Measurements from ENCODE around the gene ACP3. TPM values are rescaled to one million over a fixed set of nuclear protein-coding genes. Genes with fewer than 3 reads are reported as not detected.

ACP3 gene
- total RNA-seq, 1 experiment from 2014 or later: 0.82 TPM

- Mint-ChIP-seq H3K9me3 (ENCODE audit: unreplicated experiment) (no peaks in the 10 kb centered on the region), H3K4me3 (ENCODE audit: unreplicated experiment) (no peak overlapping the region), H3K36me3 (ENCODE audit: insufficient read depth, unreplicated experiment) (no peaks in the 10 kb centered on the region), H3K27me3 (ENCODE audit: insufficient read depth, unreplicated experiment) (no peaks in the 10 kb centered on the region), H3K4me1 (ENCODE audit: low read depth, unreplicated experiment) (peaks cover 6% of the 10 kb centered on the region), H3K27ac (ENCODE audit: unreplicated experiment) (no peak overlapping the region)
- no peak for DNase-seq
- TF ChIP-seq, protein P1, sequence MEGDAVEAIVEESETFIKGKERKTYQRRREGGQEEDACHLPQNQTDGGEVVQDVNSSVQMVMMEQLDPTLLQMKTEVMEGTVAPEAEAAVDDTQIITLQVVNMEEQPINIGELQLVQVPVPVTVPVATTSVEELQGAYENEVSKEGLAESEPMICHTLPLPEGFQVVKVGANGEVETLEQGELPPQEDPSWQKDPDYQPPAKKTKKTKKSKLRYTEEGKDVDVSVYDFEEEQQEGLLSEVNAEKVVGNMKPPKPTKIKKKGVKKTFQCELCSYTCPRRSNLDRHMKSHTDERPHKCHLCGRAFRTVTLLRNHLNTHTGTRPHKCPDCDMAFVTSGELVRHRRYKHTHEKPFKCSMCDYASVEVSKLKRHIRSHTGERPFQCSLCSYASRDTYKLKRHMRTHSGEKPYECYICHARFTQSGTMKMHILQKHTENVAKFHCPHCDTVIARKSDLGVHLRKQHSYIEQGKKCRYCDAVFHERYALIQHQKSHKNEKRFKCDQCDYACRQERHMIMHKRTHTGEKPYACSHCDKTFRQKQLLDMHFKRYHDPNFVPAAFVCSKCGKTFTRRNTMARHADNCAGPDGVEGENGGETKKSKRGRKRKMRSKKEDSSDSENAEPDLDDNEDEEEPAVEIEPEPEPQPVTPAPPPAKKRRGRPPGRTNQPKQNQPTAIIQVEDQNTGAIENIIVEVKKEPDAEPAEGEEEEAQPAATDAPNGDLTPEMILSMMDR (IDR thresholded peaks at IDR 0.05; ENCODE audit: insufficient read depth in 1 of 2, low read depth in 1 of 2, low read length in 1 of 2, severe bottlenecking in 1 of 2, unreplicated experiment in 1 of 2): no peak
- POLR2A ChIA-PET: no interaction called here
- Histone ChIP-seq H3K9me3 (no peaks in the 10 kb centered on the region), H3K36me3 (ENCODE audit: control insufficient read depth, insufficient read depth, low read length) (no peaks in the 10 kb centered on the region), H3K4me3 (ENCODE audit: low read depth, low read length) (no peak overlapping the region), H3K4me1 (no peaks in the 10 kb centered on the region), H3K27me3 (replicated peaks; ENCODE audit: control insufficient read depth, insufficient read depth, low read length) (no peaks in the 10 kb centered on the region)
- intact Hi-C loops (cut with micrococcal nuclease; ENCODE audit: unreplicated experiment): no loop called here
- CTCF ChIA-PET: interaction anchor here (1.4 kb wide), 1 partner anchor 94 kb away, joined by 3 read pairs; no protein-coding TSS in a partner anchor
- BruUV-seq (replicated peaks): no TSS peak
Measured at GRCh38 chr3:132350814-132351213, 33.6 kb downstream of the ACP3 start.

DNA sequence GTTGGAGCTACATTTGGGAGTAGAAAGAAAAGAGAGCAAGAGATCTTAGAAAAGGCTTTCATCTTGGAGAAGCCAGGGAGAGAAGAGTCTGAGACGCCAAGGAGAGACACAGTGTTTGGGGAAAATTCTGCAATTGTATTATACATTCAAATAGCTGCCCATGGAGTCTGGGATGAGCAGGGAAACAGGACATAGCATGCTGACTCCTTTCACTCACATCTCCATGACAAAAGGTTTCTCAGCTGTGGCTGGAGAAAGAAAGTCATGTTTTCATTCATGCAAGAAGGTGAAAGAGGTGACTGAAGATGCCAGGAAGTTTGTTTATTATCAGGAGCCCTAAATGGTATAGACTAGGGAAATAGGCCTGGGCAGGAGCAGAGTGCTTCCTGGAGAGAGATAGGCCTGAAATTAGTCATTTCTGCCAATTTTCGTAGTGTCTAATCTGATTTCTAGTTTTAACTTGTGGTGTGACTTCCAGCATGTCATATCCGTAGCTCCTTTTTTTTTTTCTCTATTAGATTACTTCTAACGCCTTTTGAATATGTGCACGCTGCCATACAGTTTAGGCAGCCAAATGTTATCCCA lies 34.1 kb downstream of the ACP3 start:
- Histone ChIP-seq H3K27me3 (replicated peaks; ENCODE audit: control insufficient read depth, insufficient read depth, low read length) (no peaks in the 10 kb centered on the region), H3K9me3 (no peaks in the 10 kb centered on the region), H3K36me3 (ENCODE audit: control insufficient read depth, insufficient read depth, low read length) (no peaks in the 10 kb centered on the region), H3K4me3 (ENCODE audit: low read depth, low read length) (no peak overlapping the region), H3K4me1 (no peaks in the 10 kb centered on the region)
- DNase-seq: no peak
- no peaks in the 10 kb centered on the region for H3K27me3 Mint-ChIP-seq (ENCODE audit: insufficient read depth, unreplicated experiment)
- H3K4me1 Mint-ChIP-seq (ENCODE audit: low read depth, unreplicated experiment): peaks cover 6% of the 10 kb centered on the region
- ChIA-PET CTCF (interaction anchor here (1.4 to 2.0 kb wide), 2 partner anchors 48 to 95 kb away, joined by 3 to 5 read pairs; no protein-coding TSS in a partner anchor), POLR2A (no interaction called here)
- H3K27ac Mint-ChIP-seq (ENCODE audit: unreplicated experiment): no peak overlapping the region
- H3K9me3 Mint-ChIP-seq (ENCODE audit: unreplicated experiment): no peaks in the 10 kb centered on the region
- TF ChIP-seq, protein P1 (IDR thresholded peaks at IDR 0.05; ENCODE audit: insufficient read depth in 1 of 2, low read depth in 1 of 2, low read length in 1 of 2, severe bottlenecking in 1 of 2, unreplicated experiment in 1 of 2): no peak
- intact Hi-C loops (cut with micrococcal nuclease; ENCODE audit: unreplicated experiment): no loop called here
- no TSS peak for BruUV-seq (replicated peaks)
- H3K4me3 Mint-ChIP-seq (ENCODE audit: unreplicated experiment): no peak overlapping the region
- H3K36me3 Mint-ChIP-seq (ENCODE audit: insufficient read depth, unreplicated experiment): no peaks in the 10 kb centered on the region

DNA sequence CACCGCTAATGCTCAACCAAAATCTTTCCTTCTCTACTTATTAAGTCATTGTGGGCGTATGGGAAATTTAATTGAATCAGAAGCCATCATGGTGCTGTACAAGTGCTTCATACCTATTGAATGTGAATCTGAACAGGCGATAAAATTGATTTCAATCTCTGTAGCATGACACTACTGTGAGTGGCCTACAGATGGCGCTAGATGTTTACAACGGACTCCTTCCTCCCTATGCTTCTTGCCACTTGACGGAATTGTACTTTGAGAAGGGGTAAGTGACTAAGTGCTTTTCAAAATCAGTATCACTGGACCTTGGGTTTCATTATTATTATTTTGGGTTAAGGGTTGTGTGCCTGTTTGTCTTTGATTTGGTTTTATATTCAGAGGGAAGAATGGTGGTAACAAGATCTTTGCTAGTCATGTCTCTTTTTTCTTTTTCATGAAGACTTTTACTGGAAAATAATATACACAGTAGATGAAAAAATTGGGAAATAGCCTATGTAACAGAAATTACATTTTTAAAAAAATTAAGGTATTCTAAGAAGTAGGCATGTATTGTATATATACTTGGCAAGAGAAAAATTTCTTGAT lies 35.4 kb downstream of the ACP3 start:
- H3K36me3 Mint-ChIP-seq (ENCODE audit: insufficient read depth, unreplicated experiment): no peaks in the 10 kb centered on the region
- H3K27ac Mint-ChIP-seq (ENCODE audit: unreplicated experiment): no peak overlapping the region
- H3K4me3 ChIP-seq (ENCODE audit: low read depth, low read length): no peak overlapping the region
- H3K27me3 Mint-ChIP-seq (ENCODE audit: insufficient read depth, unreplicated experiment): no peaks in the 10 kb centered on the region
- ChIA-PET POLR2A (interaction anchor here (0.6 kb wide), 1 partner anchor 24 kb away, joined by 3 read pairs; no protein-coding TSS in a partner anchor), CTCF (interaction anchor here (1.4 to 2.0 kb wide), 2 partner anchors 47 to 96 kb away, joined by 3 to 5 read pairs; no protein-coding TSS in a partner anchor)
- TF ChIP-seq, protein P1 (IDR thresholded peaks at IDR 0.05; ENCODE audit: insufficient read depth in 1 of 2, low read depth in 1 of 2, low read length in 1 of 2, severe bottlenecking in 1 of 2, unreplicated experiment in 1 of 2): peak; percentile 80 to 86
- peaks cover 14% of the 10 kb centered on the region for H3K4me1 Mint-ChIP-seq (ENCODE audit: low read depth, unreplicated experiment)
- no peak overlapping the region for H3K4me3 Mint-ChIP-seq (ENCODE audit: unreplicated experiment)
- no TSS peak for BruUV-seq (replicated peaks)
- no peaks in the 10 kb centered on the region for H3K9me3 ChIP-seq
- intact Hi-C loops (cut with micrococcal nuclease; ENCODE audit: unreplicated experiment): loop anchor here (1.0 kb wide), 2 partner anchors 47 to 290 kb away; no protein-coding TSS in a partner anchor
- H3K9me3 Mint-ChIP-seq (ENCODE audit: unreplicated experiment): no peaks in the 10 kb centered on the region
- H3K27me3 ChIP-seq (replicated peaks; ENCODE audit: control insufficient read depth, insufficient read depth, low read length): no peaks in the 10 kb centered on the region
- H3K36me3 ChIP-seq (ENCODE audit: control insufficient read depth, insufficient read depth, low read length): no peaks in the 10 kb centered on the region
- peak; percentile 61 to 70 for DNase-seq
- H3K4me1 ChIP-seq: no peaks in the 10 kb centered on the region
